Adrenal gland (tissue), 5 donors: ENCODE results near the gene PHC2.
A peak's percentile ranks its signal among the peaks of the same experiment; 100 is the strongest.

Source experiments
- CTCF ChIP-seq, 6 experiments: fragments of 450-650 bp in 4 of 6; fragments of 200-600 bp in 2 of 6; sonication (generic) in 1 of 6; IDR thresholded peaks; 1 replicate in 5 of 6; 2 replicates in 1 of 6; pipeline versions ENCODE4 v1.5.1 to v1.8.0; 2016 to 2021; ENCODE audit warnings: antibody characterized with exemption in 6 of 6, mild to moderate bottlenecking in 2 of 6, moderate library complexity in 1 of 6
- POLR2A ChIP-seq, 2 donors: fragments of 450-650 bp; IDR thresholded peaks; one replicate each; pipeline ENCODE4 v1.6.1; 2017; ENCODE audit warnings: antibody characterized with exemption in 2 of 2, mild to moderate bottlenecking in 2 of 2, moderate library complexity in 1 of 2
- donor health status: DM: no; HTN: no; CAD: no.

GRCh38 chr1:33470495-33471012 is 39.7 kb upstream of the PHC2 start:
- TF ChIP-seq CTCF (IDR thresholded peaks at IDR 0.05): peak; percentile 76 to 91 (median 84)
- TF ChIP-seq POLR2A (IDR thresholded peaks at IDR 0.05): no peak
